HG03558 (cell line): ENCODE measurements around the gene GXYLT1.
"Not testable (repeated sequence)": the region's sequence is repeated elsewhere in the genome, so short reads cannot be mapped to it uniquely, and the experiment has no call there.

ENCODE experiments used
- ATAC-seq: cut with Tn5 transposase; IDR thresholded peaks from one replicate; pipeline ENCODE4 v1.9.1; 2021; ENCODE audit warnings: moderate number of reproducible peaks; ENCODE audit not compliant: unreplicated experiment; ENCODE audit errors: extremely low read depth

Gene GXYLT1

GRCh38 chr12:42145552-42146215, 1.0 kb upstream of the GXYLT1 start:
- ATAC-seq = no peak

- ATAC-seq = no peak
Measured at GRCh38 chr12:42145197-42145549, 499 bp upstream of the GXYLT1 start.

- ATAC-seq = no peak
Measured at GRCh38 chr12:42144158-42144407, 591 bp downstream of the GXYLT1 start.

- no peak for ATAC-seq
Measured at GRCh38 chr12:42143452-42144157, 1.1 kb downstream of the GXYLT1 start.

GRCh38 chr12:42141981-42142606, 2.6 kb downstream of the GXYLT1 start:
- ATAC-seq = no peak

- ATAC-seq = no peak
Measured at GRCh38 chr12:42140901-42141300, 3.8 kb downstream of the GXYLT1 start.

GRCh38 chr12:42135259-42135814, 9.3 kb downstream of the GXYLT1 start:
- ATAC-seq = no peak

- no peak for ATAC-seq
Measured at GRCh38 chr12:42130672-42131402, 13.8 kb downstream of the GXYLT1 start.

GRCh38 chr12:42129595-42130204, 15.0 kb downstream of the GXYLT1 start:
- ATAC-seq = no peak

- ATAC-seq = no peak
Measured at GRCh38 chr12:42128888-42129287, 15.8 kb downstream of the GXYLT1 start.

GRCh38 chr12:42128327-42128726, 16.3 kb downstream of the GXYLT1 start:
- no peak for ATAC-seq

- ATAC-seq = no peak
Measured at GRCh38 chr12:42126963-42127362, 17.7 kb downstream of the GXYLT1 start.

GRCh38 chr12:42125388-42125767, 19.3 kb downstream of the GXYLT1 start:
- ATAC-seq = no peak

- ATAC-seq = no peak
Measured at GRCh38 chr12:42124764-42125387, 19.8 kb downstream of the GXYLT1 start.

- ATAC-seq = no peak
Measured at GRCh38 chr12:42119085-42119633, 25.5 kb downstream of the GXYLT1 start.

GRCh38 chr12:42118136-42118879, 26.4 kb downstream of the GXYLT1 start:
- ATAC-seq = no peak

- ATAC-seq = no peak
Measured at GRCh38 chr12:42109031-42109430, 35.6 kb downstream of the GXYLT1 start.

GRCh38 chr12:42106791-42107190, 37.9 kb downstream of the GXYLT1 start:
- not testable (repeated sequence) for ATAC-seq

- no peak for ATAC-seq
Measured at GRCh38 chr12:42104784-42105183, 39.9 kb downstream of the GXYLT1 start.
